Tibial nerve (tissue), 4 donors: Measurements from ENCODE around the gene TRPM4.

Experiments
- EP300 ChIP-seq, 2 donors: sonication (generic); formaldehyde crosslinking; IDR thresholded peaks; one replicate each; pipeline ENCODE4 v1.6.1; 2017; ENCODE audit warnings: antibody characterized with exemption in 2 of 2, mild to moderate bottlenecking in 1 of 2
- POLR2A ChIP-seq, 2 donors: fragments of 450-650 bp; IDR thresholded peaks; one replicate each; pipeline ENCODE4 v1.6.1; 2017; ENCODE audit warnings: antibody characterized with exemption in 2 of 2, mild to moderate bottlenecking in 2 of 2, moderate library complexity in 2 of 2
- TF ChIP-seq, protein P1 (sequence below), 5 experiments: fragments of 200-600 bp in 3 of 5; fragments of 450-650 bp in 2 of 5; sonication (generic) in 3 of 5; IDR thresholded peaks; one replicate each; pipeline ENCODE4 v1.5.1; 2016 to 2019; ENCODE audit warnings: antibody characterized with exemption in 5 of 5, mild to moderate bottlenecking in 3 of 5, moderate library complexity in 2 of 5

DNA sequence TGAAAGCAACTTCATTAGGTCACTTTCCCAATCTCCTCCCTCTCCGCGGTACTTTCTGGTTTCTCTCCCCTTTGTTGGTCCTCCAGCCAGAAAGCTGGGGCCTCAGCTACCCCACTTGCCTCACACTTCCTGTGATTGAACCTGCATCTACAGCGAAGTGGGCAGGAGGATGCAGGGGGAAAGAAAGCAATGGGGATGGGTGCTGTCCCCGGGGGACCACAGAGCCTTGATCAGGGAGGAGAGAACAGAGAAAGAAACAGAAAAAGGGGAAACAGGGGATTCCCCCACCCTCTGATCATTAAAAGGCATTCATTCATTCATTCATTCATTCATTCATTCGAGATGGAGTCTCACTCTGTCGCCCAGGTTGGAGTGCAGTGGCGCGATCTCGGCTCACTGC lies 74.2 kb downstream of the TRPM4 start:
- TF ChIP-seq, protein P1, sequence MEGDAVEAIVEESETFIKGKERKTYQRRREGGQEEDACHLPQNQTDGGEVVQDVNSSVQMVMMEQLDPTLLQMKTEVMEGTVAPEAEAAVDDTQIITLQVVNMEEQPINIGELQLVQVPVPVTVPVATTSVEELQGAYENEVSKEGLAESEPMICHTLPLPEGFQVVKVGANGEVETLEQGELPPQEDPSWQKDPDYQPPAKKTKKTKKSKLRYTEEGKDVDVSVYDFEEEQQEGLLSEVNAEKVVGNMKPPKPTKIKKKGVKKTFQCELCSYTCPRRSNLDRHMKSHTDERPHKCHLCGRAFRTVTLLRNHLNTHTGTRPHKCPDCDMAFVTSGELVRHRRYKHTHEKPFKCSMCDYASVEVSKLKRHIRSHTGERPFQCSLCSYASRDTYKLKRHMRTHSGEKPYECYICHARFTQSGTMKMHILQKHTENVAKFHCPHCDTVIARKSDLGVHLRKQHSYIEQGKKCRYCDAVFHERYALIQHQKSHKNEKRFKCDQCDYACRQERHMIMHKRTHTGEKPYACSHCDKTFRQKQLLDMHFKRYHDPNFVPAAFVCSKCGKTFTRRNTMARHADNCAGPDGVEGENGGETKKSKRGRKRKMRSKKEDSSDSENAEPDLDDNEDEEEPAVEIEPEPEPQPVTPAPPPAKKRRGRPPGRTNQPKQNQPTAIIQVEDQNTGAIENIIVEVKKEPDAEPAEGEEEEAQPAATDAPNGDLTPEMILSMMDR (IDR thresholded peaks at IDR 0.05): no peak
- TF ChIP-seq EP300 (IDR thresholded peaks at IDR 0.05) (no peak), POLR2A (IDR thresholded peaks at IDR 0.05) (no peak)
